Measurements from ENCODE around the gene FBXL7.

DNA sequence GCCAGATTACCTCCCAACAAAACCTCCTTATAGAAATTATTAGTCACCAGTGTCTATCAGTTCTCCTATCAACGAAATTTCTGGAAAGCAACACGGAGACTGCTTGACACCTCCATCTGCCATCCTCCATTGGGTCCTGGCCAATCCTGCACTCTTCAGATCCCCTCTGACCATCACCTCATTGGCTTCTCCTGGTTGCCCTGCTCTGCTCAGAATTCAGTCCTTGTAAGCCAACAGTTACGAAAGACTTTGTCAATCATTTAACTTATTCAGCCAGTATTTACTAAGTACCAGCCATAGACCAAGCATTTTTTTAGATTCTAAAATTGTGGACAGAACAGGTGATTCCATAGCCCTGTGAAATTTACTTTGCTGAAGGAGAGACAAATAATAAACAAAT lies 451.1 kb downstream of the FBXL7 start:
- TF ChIP-seq, protein P1, sequence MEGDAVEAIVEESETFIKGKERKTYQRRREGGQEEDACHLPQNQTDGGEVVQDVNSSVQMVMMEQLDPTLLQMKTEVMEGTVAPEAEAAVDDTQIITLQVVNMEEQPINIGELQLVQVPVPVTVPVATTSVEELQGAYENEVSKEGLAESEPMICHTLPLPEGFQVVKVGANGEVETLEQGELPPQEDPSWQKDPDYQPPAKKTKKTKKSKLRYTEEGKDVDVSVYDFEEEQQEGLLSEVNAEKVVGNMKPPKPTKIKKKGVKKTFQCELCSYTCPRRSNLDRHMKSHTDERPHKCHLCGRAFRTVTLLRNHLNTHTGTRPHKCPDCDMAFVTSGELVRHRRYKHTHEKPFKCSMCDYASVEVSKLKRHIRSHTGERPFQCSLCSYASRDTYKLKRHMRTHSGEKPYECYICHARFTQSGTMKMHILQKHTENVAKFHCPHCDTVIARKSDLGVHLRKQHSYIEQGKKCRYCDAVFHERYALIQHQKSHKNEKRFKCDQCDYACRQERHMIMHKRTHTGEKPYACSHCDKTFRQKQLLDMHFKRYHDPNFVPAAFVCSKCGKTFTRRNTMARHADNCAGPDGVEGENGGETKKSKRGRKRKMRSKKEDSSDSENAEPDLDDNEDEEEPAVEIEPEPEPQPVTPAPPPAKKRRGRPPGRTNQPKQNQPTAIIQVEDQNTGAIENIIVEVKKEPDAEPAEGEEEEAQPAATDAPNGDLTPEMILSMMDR (IDR thresholded peaks at IDR 0.05), result no peak
- TF ChIP-seq POLR2A (IDR thresholded peaks at IDR 0.05) (no peak), POLR2AphosphoS5 (IDR thresholded peaks at IDR 0.05) (no peak), EP300 (IDR thresholded peaks at IDR 0.05; ENCODE audit: low read depth) (no peak)

All from transverse colon (tissue), 4 donors.